H4 (cell line): ENCODE data around the gene SSX2B. TPM values are rescaled to one million over a fixed set of nuclear protein-coding genes. Genes with fewer than 3 reads are reported as not detected.
"Not testable (repeated sequence)": the region's sequence is repeated elsewhere in the genome, so short reads cannot be mapped to it uniquely, and the experiment has no call there.

Source experiments
- DNase-seq: peaks from one replicate; pipeline ENCODE4 v3.0.0-alpha.2; 2015; ENCODE audit warnings: low spot score
- total RNA-seq: library from RNA; depleted of rRNA; stranded (reverse); fragments of >200 nt; shearing (Covaris generic); gene quantifications from 2 replicates; pipeline ENCODE4 v1.2.3, GENCODE V29; 2014; rRNA removed

The SSX2B gene, protein sequence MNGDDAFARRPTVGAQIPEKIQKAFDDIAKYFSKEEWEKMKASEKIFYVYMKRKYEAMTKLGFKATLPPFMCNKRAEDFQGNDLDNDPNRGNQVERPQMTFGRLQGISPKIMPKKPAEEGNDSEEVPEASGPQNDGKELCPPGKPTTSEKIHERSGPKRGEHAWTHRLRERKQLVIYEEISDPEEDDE
- 2.3 and 2.7 TPM in 2 replicates for total RNA-seq

DNA sequence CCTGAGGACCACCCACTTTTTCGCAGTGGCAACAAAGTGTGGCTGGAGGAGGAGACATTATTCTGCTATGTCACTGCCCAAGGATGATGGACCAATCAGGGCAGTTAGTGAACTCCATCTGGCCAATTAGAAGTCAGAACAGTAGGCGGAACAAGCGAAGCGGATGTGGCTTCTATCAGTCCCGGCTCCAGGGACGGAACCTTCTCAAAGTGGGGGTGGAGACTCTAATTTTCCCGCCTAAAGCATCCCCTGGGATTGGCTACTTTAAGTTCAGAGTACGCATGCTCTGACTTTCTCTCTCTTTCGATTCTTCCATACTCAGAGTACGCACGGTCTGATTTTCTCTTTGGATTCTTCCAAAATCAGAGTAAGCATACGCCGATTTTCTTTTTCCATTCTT lies at the start of gene SSX2B:
Gene SSX2B (plus strand): TSS at position 301 of the 400 bp plus-strand sequence. CDS start 1,429 bp downstream, outside the sequence.
- not testable (repeated sequence) for DNase-seq

DNA sequence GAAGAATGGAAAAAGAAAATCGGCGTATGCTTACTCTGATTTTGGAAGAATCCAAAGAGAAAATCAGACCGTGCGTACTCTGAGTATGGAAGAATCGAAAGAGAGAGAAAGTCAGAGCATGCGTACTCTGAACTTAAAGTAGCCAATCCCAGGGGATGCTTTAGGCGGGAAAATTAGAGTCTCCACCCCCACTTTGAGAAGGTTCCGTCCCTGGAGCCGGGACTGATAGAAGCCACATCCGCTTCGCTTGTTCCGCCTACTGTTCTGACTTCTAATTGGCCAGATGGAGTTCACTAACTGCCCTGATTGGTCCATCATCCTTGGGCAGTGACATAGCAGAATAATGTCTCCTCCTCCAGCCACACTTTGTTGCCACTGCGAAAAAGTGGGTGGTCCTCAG lies 44.0 kb upstream of the SSX2B start, which contains the start of gene SSX2:
Gene SSX2 (minus strand): TSS at position 101 of the 400 bp plus-strand sequence. CDS start 1,429 bp downstream, outside the sequence.
- not testable (repeated sequence) for DNase-seq

DNA sequence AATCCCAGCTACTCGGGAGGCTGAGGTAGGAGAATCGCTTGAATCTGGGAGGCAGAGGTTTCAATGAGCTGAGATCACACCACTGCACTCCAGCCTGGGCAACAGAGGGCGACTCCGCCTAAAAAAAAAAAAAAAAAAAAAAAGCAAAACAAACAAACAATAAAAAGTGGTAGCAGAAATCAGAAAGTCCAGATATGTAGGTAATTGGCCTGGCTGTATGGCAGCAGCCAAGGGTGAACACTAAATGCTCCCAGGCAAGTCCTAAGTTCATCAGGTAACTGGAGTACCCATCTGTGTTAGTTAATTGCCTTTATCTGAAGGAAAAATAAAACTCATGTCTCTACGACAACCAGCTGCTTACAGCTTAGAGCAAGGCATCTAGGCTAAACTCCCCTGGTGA lies 14.9 kb downstream of the SSX2B start:
- DNase-seq: not testable (repeated sequence)

DNA sequence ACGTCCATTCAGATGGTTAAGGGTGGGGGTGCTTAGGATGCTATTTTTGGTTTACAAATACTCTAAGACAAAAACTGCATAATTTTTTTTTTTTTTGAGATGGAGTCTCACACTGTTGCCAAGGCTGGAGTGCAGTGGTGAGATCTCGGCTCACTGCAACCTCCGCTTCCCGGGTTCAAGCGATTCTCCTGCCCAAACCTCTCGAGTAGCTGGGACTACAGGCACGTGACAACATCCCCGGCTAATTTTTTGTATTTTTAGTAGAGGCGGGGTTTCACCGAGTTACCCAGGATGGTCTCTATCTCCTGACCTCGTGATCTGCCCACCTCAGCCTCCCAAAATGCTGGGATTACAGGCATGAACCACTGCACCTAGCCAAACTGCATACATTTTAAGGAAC lies 22.5 kb downstream of the SSX2B start:
- DNase-seq: not testable (repeated sequence)

DNA sequence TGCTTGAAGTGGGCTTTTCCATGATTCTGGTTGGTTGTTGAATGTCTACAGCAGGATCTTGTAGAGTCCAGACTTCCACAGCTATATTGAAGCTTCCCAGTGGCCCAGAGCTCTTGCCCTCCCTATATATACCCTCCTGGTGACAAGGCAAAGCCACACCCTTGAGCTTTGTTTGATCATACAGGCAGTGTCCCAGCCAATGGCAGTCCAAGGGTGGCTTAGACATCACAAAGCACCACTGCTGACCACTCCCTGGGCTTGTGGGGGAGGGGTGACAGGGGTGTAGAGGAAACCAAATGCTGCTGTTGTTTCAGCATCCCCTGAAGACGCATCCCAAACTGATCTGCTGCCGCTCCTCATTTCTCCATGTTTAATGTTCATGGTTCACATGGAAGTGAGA lies 46.3 kb downstream of the SSX2B start, which contains the start of gene SPANXN5:
Gene SPANXN5 (minus strand): TSS at position 101 of the 400 bp plus-strand sequence. CDS start 79 bp downstream, at position 22.
- not testable (repeated sequence) for DNase-seq

DNA sequence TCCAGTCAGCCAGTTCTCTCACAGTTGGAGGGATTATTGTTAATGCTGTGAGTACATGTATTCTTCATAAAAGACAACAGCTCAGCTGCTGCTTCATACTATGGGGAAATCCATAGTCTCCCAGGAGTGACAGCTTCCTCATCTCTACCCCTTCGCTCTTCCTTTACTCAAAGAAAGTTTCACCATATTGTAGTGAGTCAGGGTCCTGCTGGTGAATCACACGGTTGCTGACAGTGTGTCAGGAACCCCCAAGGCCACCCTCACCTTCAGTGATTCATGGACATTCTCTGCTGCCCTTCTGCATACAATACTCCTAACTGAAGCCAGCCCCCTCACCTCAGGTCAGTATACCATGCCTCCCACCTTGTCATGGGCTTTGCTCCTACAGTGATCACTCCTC lies 53.8 kb downstream of the SSX2B start:
- not testable (repeated sequence) for DNase-seq

Other genes starting within 250 kb of the SSX2B start
- not detected in 2 replicates for gene XAGE1B, start 234.2 kb upstream of the SSX2B start, total RNA-seq
- not detected in 2 replicates for gene SSX7, start 96.4 kb upstream of the SSX2B start, total RNA-seq
- not detected in 2 replicates for gene SSX2, start 44.1 kb upstream of the SSX2B start, total RNA-seq
- gene SPANXN5, start 46.2 kb downstream of the SSX2B start, total RNA-seq: not detected in 2 replicates
- gene XAGE5, start 60.0 kb downstream of the SSX2B start, total RNA-seq: not detected in 2 replicates
- gene XAGE3, start 116.8 kb downstream of the SSX2B start, total RNA-seq: 3.9 TPM in 1 of 2 replicates, not detected in the other
- gene FAM156B, start 146.1 kb downstream of the SSX2B start, total RNA-seq: 0.66 and 5.8 TPM in 2 replicates
- 9.5 and 11.5 TPM in 2 replicates for gene FAM156A, start 207.3 kb downstream of the SSX2B start, total RNA-seq